MM.1S (cell line): Measurements from ENCODE around the gene CAMK4.

Source experiments
- DNase-seq: peaks from one replicate; pipeline ENCODE4 v3.0.0-alpha.2; 2015
- H2AFZ ChIP-seq: fragments of 300-600 bp; sonication (generic); 2 replicates; pipeline ENCODE4 v1.6.0; 2016; ENCODE audit warnings: antibody characterized with exemption, low read length
- H3F3A ChIP-seq: fragments of 300-600 bp; sonication (generic); 2 replicates; pipeline ENCODE4 v1.6.1; 2016; ENCODE audit warnings: mild to moderate bottlenecking, antibody characterized with exemption, low read length, moderate library complexity, mixed read lengths; ENCODE audit not compliant: insufficient read depth
- H3K27ac ChIP-seq: fragments of 300-600 bp; sonication (generic); 2 replicates; pipeline ENCODE4 v1.5.1; 2016; ENCODE audit warnings: mild to moderate bottlenecking, low read length
- H3K27me3 ChIP-seq: fragments of 300-600 bp; sonication (generic); replicated peaks from 2 replicates; pipeline ENCODE4 v1.6.0; 2016; ENCODE audit warnings: low read length; ENCODE audit not compliant: insufficient read depth
- H3K36me3 ChIP-seq: fragments of 300-600 bp; sonication (generic); replicated peaks from 2 replicates; pipeline ENCODE4 v1.6.1; 2016; ENCODE audit warnings: mild to moderate bottlenecking, low read length, mixed read lengths; ENCODE audit not compliant: insufficient read depth
- H3K4me1 ChIP-seq: fragments of 300-600 bp; sonication (generic); 2 replicates; pipeline ENCODE4 v1.6.1; 2016; ENCODE audit warnings: low read length, mixed read lengths
- H3K4me2 ChIP-seq: fragments of 300-600 bp; sonication (generic); 2 replicates; pipeline ENCODE4 v1.6.0; 2016; ENCODE audit warnings: low read depth, low read length
- H3K4me3 ChIP-seq: fragments of 300-600 bp; sonication (generic); 2 replicates; pipeline ENCODE4 v1.5.1; 2016; ENCODE audit warnings: low read length, mixed read lengths
- H3K79me2 ChIP-seq: fragments of 300-600 bp; sonication (generic); 2 replicates; pipeline ENCODE4 v1.6.1; 2016; ENCODE audit warnings: mixed run types, low read length, mixed read lengths
- H3K9ac ChIP-seq: fragments of 300-600 bp; sonication (generic); 2 replicates; pipeline ENCODE4 v1.6.1; 2016; ENCODE audit warnings: low read length, mixed read lengths
- H3K9me2 ChIP-seq: fragments of 300-600 bp; sonication (generic); replicated peaks from 2 replicates; pipeline ENCODE4 v1.6.1; 2016; ENCODE audit warnings: mild to moderate bottlenecking, low read length, mixed read lengths; ENCODE audit not compliant: insufficient read depth
- H3K9me3 ChIP-seq: fragments of 300-600 bp; sonication (generic); replicated peaks from 2 replicates; pipeline ENCODE4 v1.6.1; 2016; ENCODE audit warnings: mild to moderate bottlenecking, low read length, mixed read lengths; ENCODE audit not compliant: insufficient read depth
- H4K20me1 ChIP-seq: fragments of 300-600 bp; sonication (generic); 2 replicates; pipeline ENCODE4 v1.6.1; 2016; ENCODE audit warnings: mild to moderate bottlenecking, low read length, moderate library complexity, mixed read lengths; ENCODE audit not compliant: insufficient read depth
- CTCF ChIP-seq: fragments of 300-600 bp; sonication (generic); IDR thresholded peaks from 2 replicates; pipeline ENCODE4 v1.5.1; 2016; ENCODE audit warnings: antibody characterized with exemption, low read length, mixed read lengths
- EZH2 ChIP-seq: fragments of 300-600 bp; sonication (generic); optimal IDR thresholded peaks from 2 replicates; pipeline ENCODE3; 2017; ENCODE audit warnings: low read depth, mild to moderate bottlenecking, antibody characterized with exemption, low read length, mixed read lengths
- EZH2phosphoT487 ChIP-seq: fragments of 300-600 bp; sonication (generic); IDR thresholded peaks from 2 replicates; pipeline ENCODE4 v1.6.1; 2018; ENCODE audit warnings: antibody characterized with exemption, low read length

The CAMK4 gene

GRCh38 chr5:111321376-111321775 lies 97.2 kb downstream of the CAMK4 start:
- Histone ChIP-seq H3F3A (no peaks in the 10 kb centered on the region), H3K27ac (no peak overlapping the region), H3K36me3 (no peaks in the 10 kb centered on the region), H3K27me3 (no peaks in the 10 kb centered on the region), H3K4me2 (no peak overlapping the region), H3K4me1 (peaks cover 3% of the 10 kb centered on the region; the same call in 1 of the 2 replicates), H2AFZ (no peak overlapping the region), H3K79me2 (no peaks in the 10 kb centered on the region), H3K9ac (no peak overlapping the region), H3K9me3 (no peaks in the 10 kb centered on the region), H3K9me2 (no peaks in the 10 kb centered on the region), H4K20me1 (no peaks in the 10 kb centered on the region), H3K4me3 (no peak overlapping the region)
- no peak for TF ChIP-seq EZH2
- TF ChIP-seq EZH2phosphoT487, result no peak
- TF ChIP-seq CTCF, result no peak
- DNase-seq, result no peak

DNA sequence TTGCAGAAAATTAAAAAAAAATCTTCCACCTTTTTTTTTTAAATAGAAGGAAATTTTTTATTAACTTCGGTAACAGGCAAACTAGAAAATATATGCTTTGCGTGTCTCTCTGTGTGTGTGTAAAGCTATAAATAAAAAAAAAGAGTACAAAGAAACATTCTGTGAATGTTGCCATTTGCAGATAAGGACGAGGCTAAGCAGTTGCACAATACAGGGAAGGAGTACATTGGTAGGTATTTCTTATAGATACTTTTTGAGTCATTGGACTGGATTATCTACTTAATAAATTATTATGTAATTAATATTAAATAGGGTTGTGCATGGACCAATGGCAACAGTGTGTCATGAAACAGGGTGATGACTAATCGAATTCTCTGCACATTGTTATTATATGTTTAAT lies 102.4 kb downstream of the CAMK4 start:
- Histone ChIP-seq H3K4me1 (peaks cover 3% of the 10 kb centered on the region; the same call in 1 of the 2 replicates), H3F3A (no peaks in the 10 kb centered on the region), H3K9me2 (no peaks in the 10 kb centered on the region), H2AFZ (no peak overlapping the region), H3K79me2 (no peaks in the 10 kb centered on the region), H3K27me3 (no peaks in the 10 kb centered on the region), H3K36me3 (no peaks in the 10 kb centered on the region), H3K4me2 (no peak overlapping the region), H3K9me3 (no peaks in the 10 kb centered on the region), H4K20me1 (no peaks in the 10 kb centered on the region), H3K27ac (no peak overlapping the region), H3K4me3 (no peak overlapping the region), H3K9ac (no peak overlapping the region)
- DNase-seq, result no peak
- no peak for TF ChIP-seq EZH2

GRCh38 chr5:111337133-111337532 lies 112.9 kb downstream of the CAMK4 start:
- no peak overlapping the region for H2AFZ ChIP-seq
- TF ChIP-seq CTCF, result no peak
- TF ChIP-seq EZH2, result no peak
- TF ChIP-seq EZH2phosphoT487, result no peak
- H3K27me3 ChIP-seq, result no peaks in the 10 kb centered on the region
- H3K9me2 ChIP-seq, result no peaks in the 10 kb centered on the region
- no peaks in the 10 kb centered on the region for H3F3A ChIP-seq
- H3K4me2 ChIP-seq, result no peak overlapping the region
- no peaks in the 10 kb centered on the region for H3K79me2 ChIP-seq
- no peak overlapping the region for H3K4me3 ChIP-seq
- H3K4me1 ChIP-seq, result no peaks in the 10 kb centered on the region
- H3K9ac ChIP-seq, result no peak overlapping the region
- no peak overlapping the region for H3K27ac ChIP-seq
- no peak for DNase-seq
- no peaks in the 10 kb centered on the region for H3K36me3 ChIP-seq
- no peaks in the 10 kb centered on the region for H3K9me3 ChIP-seq
- no peaks in the 10 kb centered on the region for H4K20me1 ChIP-seq

GRCh38 chr5:111337688-111338087 lies 113.5 kb downstream of the CAMK4 start:
- no peaks in the 10 kb centered on the region for H3K36me3 ChIP-seq

More at GRCh38 chr5:111337688-111338087, 113.5 kb downstream of the CAMK4 start:
- no peaks in the 10 kb centered on the region for H3K9me2 ChIP-seq
- TF ChIP-seq EZH2phosphoT487 (no peak), EZH2 (no peak), CTCF (no peak)
- no peaks in the 10 kb centered on the region for H4K20me1 ChIP-seq
- no peak overlapping the region for H2AFZ ChIP-seq
- H3K9me3 ChIP-seq, result no peaks in the 10 kb centered on the region
- no peak for DNase-seq
- no peaks in the 10 kb centered on the region for H3K79me2 ChIP-seq
- no peak overlapping the region for H3K9ac ChIP-seq
- no peak overlapping the region for H3K4me3 ChIP-seq
- H3K27ac ChIP-seq, result no peak overlapping the region
- H3K4me1 ChIP-seq, result no peaks in the 10 kb centered on the region
- H3F3A ChIP-seq, result no peaks in the 10 kb centered on the region
- H3K4me2 ChIP-seq, result no peak overlapping the region
- H3K27me3 ChIP-seq, result no peaks in the 10 kb centered on the region
